Measurements from ENCODE around the gene SRRM2. TPM values are rescaled to one million over a fixed set of nuclear protein-coding genes. Genes with fewer than 3 reads are reported as not detected.
A peak's percentile ranks its signal among the peaks of the same experiment; 100 is the strongest.

SRRM2 gene
- total RNA-seq, 2 experiments from 2014 or later, result 1,187 to 1,199 TPM

DNA sequence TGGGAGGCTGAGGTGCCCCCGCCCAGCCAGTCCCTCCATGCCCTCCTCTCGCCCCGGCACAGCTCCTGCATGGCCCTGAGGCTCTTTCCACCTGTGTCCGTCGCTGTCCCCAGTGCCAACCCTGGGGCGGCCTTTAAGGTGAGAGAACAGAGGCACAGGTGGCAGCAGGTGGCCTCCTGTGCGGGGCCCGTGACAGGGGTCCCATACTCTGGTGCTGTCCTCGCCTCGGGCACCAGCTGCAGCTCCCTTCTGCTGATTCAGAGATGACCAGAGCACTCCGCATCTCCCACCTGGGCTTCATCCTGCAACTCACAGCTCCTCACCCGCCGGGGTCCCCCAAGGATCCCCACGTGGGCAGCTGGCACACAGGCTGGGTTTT is 40.4 kb upstream of the SRRM2 start:
- ChIA-PET POLR2A (no interaction called here), CTCF (no interaction called here)
- Histone ChIP-seq H3K4me1 (ENCODE audit: insufficient read depth, low read length) (peaks cover 12% of the 10 kb centered on the region), H3K4me3 (ENCODE audit: low read length) (no peak overlapping the region), H3K27ac (ENCODE audit: low read depth in 1 of 2, low read length in 2 of 2) (no peak overlapping the region), H3K27me3 (ENCODE audit: control insufficient read depth in 1 of 2, insufficient read depth in 2 of 2, low read length in 2 of 2) (no peaks in the 10 kb centered on the region), H3K36me3 (ENCODE audit: insufficient read depth, low read length) (peaks cover 19% of the 10 kb centered on the region), H3K9me3 (ENCODE audit: control insufficient read depth in 1 of 2, insufficient read depth in 1 of 2, low read length in 2 of 2) (peaks cover 0 to 8% of the 10 kb centered on the region in 2 experiments)
- DNase-seq (no peak), ATAC-seq (ENCODE audit: poor library complexity) (no peak)
- Mint-ChIP-seq H3K4me1 (ENCODE audit: low read depth) (no peaks in the 10 kb centered on the region), H3K27ac (no peak overlapping the region), H3K9me3 (no peaks in the 10 kb centered on the region), H3K4me3 (no peak overlapping the region), H3K27me3 (no peaks in the 10 kb centered on the region), H3K36me3 (ENCODE audit: low read depth) (peaks cover 11% of the 10 kb centered on the region)
- intact Hi-C loops (cut with DNase I, micrococcal nuclease), result no loop called here
- TF ChIP-seq, protein P1, sequence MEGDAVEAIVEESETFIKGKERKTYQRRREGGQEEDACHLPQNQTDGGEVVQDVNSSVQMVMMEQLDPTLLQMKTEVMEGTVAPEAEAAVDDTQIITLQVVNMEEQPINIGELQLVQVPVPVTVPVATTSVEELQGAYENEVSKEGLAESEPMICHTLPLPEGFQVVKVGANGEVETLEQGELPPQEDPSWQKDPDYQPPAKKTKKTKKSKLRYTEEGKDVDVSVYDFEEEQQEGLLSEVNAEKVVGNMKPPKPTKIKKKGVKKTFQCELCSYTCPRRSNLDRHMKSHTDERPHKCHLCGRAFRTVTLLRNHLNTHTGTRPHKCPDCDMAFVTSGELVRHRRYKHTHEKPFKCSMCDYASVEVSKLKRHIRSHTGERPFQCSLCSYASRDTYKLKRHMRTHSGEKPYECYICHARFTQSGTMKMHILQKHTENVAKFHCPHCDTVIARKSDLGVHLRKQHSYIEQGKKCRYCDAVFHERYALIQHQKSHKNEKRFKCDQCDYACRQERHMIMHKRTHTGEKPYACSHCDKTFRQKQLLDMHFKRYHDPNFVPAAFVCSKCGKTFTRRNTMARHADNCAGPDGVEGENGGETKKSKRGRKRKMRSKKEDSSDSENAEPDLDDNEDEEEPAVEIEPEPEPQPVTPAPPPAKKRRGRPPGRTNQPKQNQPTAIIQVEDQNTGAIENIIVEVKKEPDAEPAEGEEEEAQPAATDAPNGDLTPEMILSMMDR (IDR thresholded peaks at IDR 0.05), result no peak

DNA sequence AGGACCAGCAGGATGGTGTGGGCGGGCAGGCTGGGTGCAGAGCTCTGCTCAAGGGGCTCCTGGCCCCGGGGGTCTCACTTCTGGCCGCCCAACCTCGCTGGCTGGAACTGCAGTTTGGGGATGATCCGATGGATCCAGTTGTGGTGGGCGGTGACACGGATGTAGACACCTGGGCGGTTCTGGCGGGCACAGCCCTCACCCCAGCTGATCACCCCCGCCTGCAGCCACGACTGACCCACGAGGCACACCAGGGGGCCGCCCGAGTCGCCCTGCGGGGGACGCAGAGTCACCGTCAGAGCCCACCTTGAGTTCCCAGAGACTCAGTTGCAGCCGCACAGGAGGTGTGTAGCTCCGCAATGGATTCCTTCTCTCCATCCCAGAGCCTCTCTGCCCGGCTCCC is 39.9 kb upstream of the SRRM2 start:
- Mint-ChIP-seq H3K4me3 (no peak overlapping the region), H3K27me3 (no peaks in the 10 kb centered on the region), H3K36me3 (ENCODE audit: low read depth) (peaks cover 11% of the 10 kb centered on the region), H3K9me3 (no peaks in the 10 kb centered on the region), H3K4me1 (ENCODE audit: low read depth) (no peaks in the 10 kb centered on the region), H3K27ac (no peak overlapping the region)
- H3K27ac ChIP-seq (ENCODE audit: low read depth in 1 of 2, low read length in 2 of 2), result no peak overlapping the region
- TF ChIP-seq, protein P1 (IDR thresholded peaks at IDR 0.05), result no peak
- POLR2A ChIA-PET, result no interaction called here
- no peak overlapping the region for H3K4me3 ChIP-seq (ENCODE audit: low read length)
- H3K36me3 ChIP-seq (ENCODE audit: insufficient read depth, low read length), result peaks cover 14% of the 10 kb centered on the region
- peaks cover 0 to 8% of the 10 kb centered on the region in 2 experiments for H3K9me3 ChIP-seq (ENCODE audit: control insufficient read depth in 1 of 2, insufficient read depth in 1 of 2, low read length in 2 of 2)
- DNase-seq (no peak), ATAC-seq (ENCODE audit: poor library complexity) (no peak)
- CTCF ChIA-PET, result no interaction called here
- H3K27me3 ChIP-seq (ENCODE audit: control insufficient read depth in 1 of 2, insufficient read depth in 2 of 2, low read length in 2 of 2), result no peaks in the 10 kb centered on the region
- intact Hi-C loops (cut with DNase I, micrococcal nuclease), result no loop called here
- H3K4me1 ChIP-seq (ENCODE audit: insufficient read depth, low read length), result peaks cover 12% of the 10 kb centered on the region

DNA sequence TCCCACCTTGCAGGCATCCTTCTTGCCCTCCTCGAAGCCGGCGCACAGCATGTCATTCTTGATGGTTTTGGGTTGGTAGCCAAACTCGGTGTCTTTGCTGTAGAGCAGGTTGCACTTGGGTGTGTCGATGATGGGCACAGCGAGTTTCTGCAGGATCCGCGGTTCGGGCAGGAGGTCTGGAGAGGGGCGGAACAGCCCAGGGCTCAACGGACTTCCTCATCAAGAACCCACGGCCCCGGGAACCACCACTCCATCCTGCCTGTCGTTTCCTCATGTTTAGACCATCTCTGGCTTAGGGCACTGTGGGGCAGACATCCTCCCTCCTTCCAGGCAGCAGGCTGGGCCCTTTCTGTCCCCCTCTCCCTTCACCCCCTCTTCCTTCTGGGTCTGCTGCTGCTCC is 38.9 kb upstream of the SRRM2 start:
- H3K4me3 ChIP-seq (ENCODE audit: low read length), result no peak overlapping the region
- H3K4me1 Mint-ChIP-seq (ENCODE audit: low read depth), result no peaks in the 10 kb centered on the region
- H3K36me3 Mint-ChIP-seq (ENCODE audit: low read depth), result peaks cover 2% of the 10 kb centered on the region
- no peak overlapping the region for H3K27ac ChIP-seq (ENCODE audit: low read depth in 1 of 2, low read length in 2 of 2)
- H3K36me3 ChIP-seq (ENCODE audit: insufficient read depth, low read length), result peaks cover 8% of the 10 kb centered on the region
- H3K9me3 Mint-ChIP-seq, result no peaks in the 10 kb centered on the region
- intact Hi-C loops (cut with DNase I, micrococcal nuclease), result no loop called here
- H3K4me1 ChIP-seq (ENCODE audit: insufficient read depth, low read length), result peaks cover 12% of the 10 kb centered on the region
- TF ChIP-seq, protein P1 (IDR thresholded peaks at IDR 0.05), result no peak
- ATAC-seq (ENCODE audit: poor library complexity) (no peak), DNase-seq (no peak)
- ChIA-PET POLR2A (no interaction called here), CTCF (no interaction called here)
- peaks cover 0 to 8% of the 10 kb centered on the region in 2 experiments for H3K9me3 ChIP-seq (ENCODE audit: control insufficient read depth in 1 of 2, insufficient read depth in 1 of 2, low read length in 2 of 2)
- peak overlapping the region; percentile 25 for H3K4me3 Mint-ChIP-seq
- no peaks in the 10 kb centered on the region for H3K27me3 Mint-ChIP-seq
- no peak overlapping the region for H3K27ac Mint-ChIP-seq
- H3K27me3 ChIP-seq (ENCODE audit: control insufficient read depth in 1 of 2, insufficient read depth in 2 of 2, low read length in 2 of 2), result no peaks in the 10 kb centered on the region
